Stimulated activated CD4-positive, alpha-beta T cell treated with anti-CD3 and anti-CD28 coated beads, Interleukin-1b, Interleukin-23, amount 100 ng/mL, for 4 hours (primary cell): ENCODE results near the gene APBB2.

Experiments used
- DNase-seq, 2 donors: peaks; one replicate each; pipeline ENCODE4 v3.0.0-alpha.2; 2020; ENCODE audit warnings: low read depth in 2 of 2

APBB2 gene

GRCh38 chr4:41215969-41216293 lies 1.6 kb upstream of the APBB2 start:
- DNase-seq: no peak

- DNase-seq: no peak
These were observed 813 bp upstream of the APBB2 start for GRCh38 chr4:41215155-41215554.

- DNase-seq: no peak
These were observed 444 bp upstream of the APBB2 start for GRCh38 chr4:41214825-41215146.

- DNase-seq: no peak
These were observed 662 bp downstream of the APBB2 start for GRCh38 chr4:41213625-41214135.

GRCh38 chr4:41212616-41213203 lies 1.6 kb downstream of the APBB2 start:
- no peak for DNase-seq

GRCh38 chr4:41211951-41212615 lies 2.3 kb downstream of the APBB2 start:
- no peak for DNase-seq

- no peak for DNase-seq
These were observed 4.4 kb downstream of the APBB2 start for GRCh38 chr4:41209901-41210300.

- DNase-seq: no peak
These were observed 5.2 kb downstream of the APBB2 start for GRCh38 chr4:41209187-41209586.

- no peak for DNase-seq
These were observed 7.0 kb downstream of the APBB2 start for GRCh38 chr4:41207291-41207831.

GRCh38 chr4:41205854-41206460 lies 8.4 kb downstream of the APBB2 start:
- no peak for DNase-seq

- DNase-seq: no peak
These were observed 9.2 kb downstream of the APBB2 start for GRCh38 chr4:41205130-41205529.

- no peak for DNase-seq
These were observed 9.9 kb downstream of the APBB2 start for GRCh38 chr4:41204400-41204978.

GRCh38 chr4:41203841-41204240 lies 10.5 kb downstream of the APBB2 start:
- no peak for DNase-seq

- no peak for DNase-seq
These were observed 11.3 kb downstream of the APBB2 start for GRCh38 chr4:41202820-41203568.

- DNase-seq: no peak
These were observed 12.0 kb downstream of the APBB2 start for GRCh38 chr4:41202356-41202755.

- DNase-seq: no peak
These were observed 13.8 kb downstream of the APBB2 start for GRCh38 chr4:41200486-41201017.

- DNase-seq: no peak
These were observed 14.6 kb downstream of the APBB2 start for GRCh38 chr4:41199788-41200187.

GRCh38 chr4:41197996-41198395 lies 16.3 kb downstream of the APBB2 start:
- DNase-seq: no peak

- DNase-seq: no peak
These were observed 16.8 kb downstream of the APBB2 start for GRCh38 chr4:41197495-41197894.

GRCh38 chr4:41196633-41197332 lies 17.6 kb downstream of the APBB2 start:
- no peak for DNase-seq

- DNase-seq: no peak
These were observed 22.2 kb downstream of the APBB2 start for GRCh38 chr4:41192136-41192535.
